NCI-H2107 (cell line): ENCODE measurements around the gene PTPN5.

Source experiments
- DNase-seq: peaks from one replicate; lab custom pipeline; 2025; lab: John Stamatoyannopoulos, UW

Gene PTPN5

GRCh38 chr11:18739685-18740084, 51.9 kb downstream of the PTPN5 start:
- DNase-seq = no peak

GRCh38 chr11:18737642-18738041, 54.0 kb downstream of the PTPN5 start:
- no peak for DNase-seq

GRCh38 chr11:18736590-18737148, 54.9 kb downstream of the PTPN5 start:
- no peak for DNase-seq

GRCh38 chr11:18733202-18733601, 58.4 kb downstream of the PTPN5 start:
- DNase-seq = no peak

- DNase-seq = no peak
Observed at GRCh38 chr11:18731949-18732821, 59.4 kb downstream of the PTPN5 start.

- DNase-seq = no peak
Observed at GRCh38 chr11:18731441-18731840, 60.2 kb downstream of the PTPN5 start.

- DNase-seq = no peak
Observed at GRCh38 chr11:18730020-18730419, 61.6 kb downstream of the PTPN5 start.

- no peak for DNase-seq
Observed at GRCh38 chr11:18729426-18729825, 62.2 kb downstream of the PTPN5 start.

- no peak for DNase-seq
Observed at GRCh38 chr11:18728658-18729057, 62.9 kb downstream of the PTPN5 start.

- DNase-seq = no peak
Observed at GRCh38 chr11:18727479-18728236, 63.9 kb downstream of the PTPN5 start.

- DNase-seq = no peak
Observed at GRCh38 chr11:18726040-18726439, 65.6 kb downstream of the PTPN5 start, which contains the start of gene IGSF22. IGSF22 (minus strand) TSS chr11:18726188; CDS start chr11:18724236, 1,952 bp downstream.

- DNase-seq = no peak
Observed at GRCh38 chr11:18723991-18724390, 67.6 kb downstream of the PTPN5 start.

- no peak for DNase-seq
Observed at GRCh38 chr11:18722293-18722637, 69.3 kb downstream of the PTPN5 start.

- no peak for DNase-seq
Observed at GRCh38 chr11:18721561-18722292, 69.9 kb downstream of the PTPN5 start.

GRCh38 chr11:18720808-18721560, 70.6 kb downstream of the PTPN5 start:
- peak; percentile 20 for DNase-seq

GRCh38 chr11:18720091-18720807, 71.3 kb downstream of the PTPN5 start:
- DNase-seq = no peak

GRCh38 chr11:18715476-18715875, 76.1 kb downstream of the PTPN5 start:
- no peak for DNase-seq

- no peak for DNase-seq
Observed at GRCh38 chr11:18714443-18714780, 77.2 kb downstream of the PTPN5 start.

- DNase-seq = no peak
Observed at GRCh38 chr11:18713646-18714442, 77.8 kb downstream of the PTPN5 start.

GRCh38 chr11:18710545-18710944, 81.1 kb downstream of the PTPN5 start:
- DNase-seq = no peak
